Measurements from ENCODE around the gene GCK. TPM values are rescaled to one million over a fixed set of nuclear protein-coding genes. Genes with fewer than 3 reads are reported as not detected.
A peak's percentile ranks its signal among the peaks of the same experiment; 100 is the strongest.

GCK gene
- total RNA-seq, 2 experiments from 2014 or later, result 1.1 to 1.3 TPM

DNA sequence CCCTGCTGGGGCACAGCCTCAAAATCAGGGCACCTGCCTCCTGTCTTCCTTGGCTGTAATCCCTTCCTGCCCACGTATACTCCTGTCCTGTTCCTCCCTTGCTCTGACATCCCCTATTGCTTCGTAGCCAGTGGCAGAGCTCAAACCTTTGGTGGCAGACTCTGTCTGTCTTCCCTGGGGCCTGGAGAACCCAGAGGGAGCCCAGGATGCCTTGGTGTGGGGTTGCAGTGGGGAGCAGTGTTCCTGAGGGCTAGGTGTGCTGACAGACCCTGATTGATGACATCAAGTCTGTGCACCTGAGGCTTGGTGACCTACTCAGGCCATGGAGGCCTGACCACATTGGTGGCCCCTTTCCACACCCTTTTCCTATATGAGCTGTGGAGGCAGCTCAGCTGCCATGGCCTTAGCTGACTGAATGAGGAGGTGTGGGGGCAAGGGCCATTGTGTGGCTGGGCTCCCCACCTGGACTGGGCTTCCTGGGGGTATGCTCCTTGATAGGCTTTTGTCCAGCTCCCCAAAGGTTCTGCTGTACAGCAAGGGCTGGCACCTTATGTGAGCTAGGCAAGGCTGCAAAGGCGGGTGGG is 5.4 kb upstream of the GCK start:
- ChIA-PET CTCF (interaction anchor here (1.2 kb wide), 1 partner anchor 31 kb away, joined by 3 read pairs; no protein-coding TSS in a partner anchor), POLR2A (no interaction called here)
- Mint-ChIP-seq H3K27me3 (peaks cover 9% of the 10 kb centered on the region), H3K9me3 (no peaks in the 10 kb centered on the region), H3K36me3 (no peaks in the 10 kb centered on the region), H3K4me3 (no peak overlapping the region), H3K4me1 (ENCODE audit: low read depth) (peaks cover 6% of the 10 kb centered on the region), H3K27ac (no peak overlapping the region)
- intact Hi-C loops (cut with micrococcal nuclease), result no loop called here
- DNase-seq, result no peak

DNA sequence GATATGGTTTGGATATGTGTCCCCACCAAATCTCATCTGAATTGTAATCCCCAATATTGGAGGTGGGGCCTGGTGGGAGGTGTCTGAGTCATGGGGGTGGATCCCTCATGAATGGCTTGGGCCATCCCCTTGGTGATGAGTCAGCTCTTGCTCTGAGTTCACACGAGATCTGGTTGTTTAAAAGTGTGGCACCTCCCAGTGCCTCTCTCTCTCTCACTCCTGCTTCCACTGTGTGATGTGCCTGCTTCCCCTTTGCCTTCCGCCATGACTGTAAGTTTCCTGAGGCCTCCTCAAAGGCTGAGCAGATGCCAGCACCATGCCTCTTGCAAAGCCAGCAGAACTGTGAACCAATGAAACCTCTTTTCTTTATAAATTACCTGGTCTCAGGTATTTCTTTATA is 4.8 kb upstream of the GCK start:
- Mint-ChIP-seq H3K27me3 (peaks cover 9% of the 10 kb centered on the region), H3K4me1 (ENCODE audit: low read depth) (peaks cover 6% of the 10 kb centered on the region), H3K9me3 (no peaks in the 10 kb centered on the region), H3K36me3 (no peaks in the 10 kb centered on the region), H3K4me3 (no peak overlapping the region), H3K27ac (no peak overlapping the region)
- POLR2A ChIA-PET, result interaction anchor here (0.6 kb wide), 1 partner anchor 113 kb away, joined by 3 read pairs; no protein-coding TSS in a partner anchor
- CTCF ChIA-PET, result interaction anchor here (1.2 kb wide), 1 partner anchor 31 kb away, joined by 3 read pairs; no protein-coding TSS in a partner anchor
- intact Hi-C loops (cut with micrococcal nuclease), result no loop called here
- DNase-seq, result peak; percentile 68

DNA sequence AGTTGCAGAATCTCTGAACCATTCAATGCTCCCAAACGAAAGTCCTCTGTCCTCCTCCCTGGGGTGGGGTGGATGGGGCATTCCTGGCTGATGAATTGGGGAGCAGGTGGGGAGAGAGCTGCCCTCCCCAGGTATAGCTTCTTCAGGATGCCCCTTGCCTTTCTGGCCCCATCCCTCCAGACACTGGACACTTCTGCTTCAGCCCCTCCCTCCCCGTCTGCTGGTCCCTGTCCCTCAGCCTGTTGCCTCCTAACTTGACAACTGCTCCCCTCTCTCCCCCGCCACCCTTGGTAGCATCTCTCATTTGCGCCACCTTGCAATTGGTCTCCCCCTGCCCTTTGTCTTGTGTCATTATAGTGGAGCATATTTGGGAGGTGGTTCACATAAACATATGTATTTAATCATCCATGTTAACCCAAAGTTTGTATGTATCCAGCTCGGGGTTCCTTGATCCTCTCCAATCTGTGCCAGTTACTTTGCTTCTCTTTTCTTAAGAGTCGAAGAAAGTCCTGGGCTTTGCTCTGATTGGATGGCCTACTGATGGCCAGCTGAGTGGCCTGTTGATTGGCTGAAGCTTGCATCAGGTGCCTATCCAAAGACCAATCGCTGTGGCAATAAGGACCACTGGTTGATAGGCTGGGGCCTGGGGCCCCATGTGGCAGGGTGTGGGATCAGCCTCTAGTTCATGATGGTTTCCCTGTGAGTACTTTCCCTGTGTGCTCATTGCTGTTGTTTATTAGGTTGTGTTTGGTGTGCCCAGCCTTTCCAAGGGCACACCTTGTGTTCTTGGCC is 4.0 kb upstream of the GCK start:
- H3K27ac Mint-ChIP-seq, result no peak overlapping the region
- intact Hi-C loops (cut with micrococcal nuclease), result no loop called here
- DNase-seq, result no peak
- no peak overlapping the region for H3K4me3 Mint-ChIP-seq
- peaks cover 9% of the 10 kb centered on the region for H3K27me3 Mint-ChIP-seq
- POLR2A ChIA-PET, result interaction anchor here (0.6 kb wide), 1 partner anchor 112 kb away, joined by 3 read pairs; no protein-coding TSS in a partner anchor
- peaks cover 6% of the 10 kb centered on the region for H3K4me1 Mint-ChIP-seq (ENCODE audit: low read depth)
- no peaks in the 10 kb centered on the region for H3K9me3 Mint-ChIP-seq
- H3K36me3 Mint-ChIP-seq, result no peaks in the 10 kb centered on the region
- CTCF ChIA-PET, result no interaction called here

DNA sequence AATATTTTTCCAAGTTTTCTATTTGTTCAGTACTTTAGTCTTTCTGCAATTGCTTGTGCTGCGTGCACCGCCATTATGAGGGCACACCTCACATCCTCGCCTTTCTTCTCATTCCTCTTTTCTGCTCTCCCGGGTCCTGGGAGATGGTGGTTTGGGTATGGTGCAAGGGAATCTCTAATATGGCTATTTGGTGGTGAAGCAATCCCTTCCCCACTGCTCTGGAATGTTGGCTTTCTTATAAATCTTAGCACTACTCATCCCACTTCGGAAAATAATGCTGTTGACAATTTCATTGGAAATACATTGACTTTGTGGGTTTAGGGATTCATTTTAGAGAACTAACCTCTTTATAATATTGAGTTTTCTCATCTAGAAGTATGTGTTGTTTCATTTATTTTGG is 1.9 kb upstream of the GCK start:
- H3K4me3 Mint-ChIP-seq, result no peak overlapping the region
- CTCF ChIA-PET, result no interaction called here
- no peaks in the 10 kb centered on the region for H3K9me3 Mint-ChIP-seq
- H3K4me1 Mint-ChIP-seq (ENCODE audit: low read depth), result peaks cover 6% of the 10 kb centered on the region
- no peaks in the 10 kb centered on the region for H3K36me3 Mint-ChIP-seq
- no peaks in the 10 kb centered on the region for H3K27me3 Mint-ChIP-seq
- POLR2A ChIA-PET, result no interaction called here
- intact Hi-C loops (cut with micrococcal nuclease), result no loop called here
- DNase-seq, result no peak
- H3K27ac Mint-ChIP-seq, result no peak overlapping the region

DNA sequence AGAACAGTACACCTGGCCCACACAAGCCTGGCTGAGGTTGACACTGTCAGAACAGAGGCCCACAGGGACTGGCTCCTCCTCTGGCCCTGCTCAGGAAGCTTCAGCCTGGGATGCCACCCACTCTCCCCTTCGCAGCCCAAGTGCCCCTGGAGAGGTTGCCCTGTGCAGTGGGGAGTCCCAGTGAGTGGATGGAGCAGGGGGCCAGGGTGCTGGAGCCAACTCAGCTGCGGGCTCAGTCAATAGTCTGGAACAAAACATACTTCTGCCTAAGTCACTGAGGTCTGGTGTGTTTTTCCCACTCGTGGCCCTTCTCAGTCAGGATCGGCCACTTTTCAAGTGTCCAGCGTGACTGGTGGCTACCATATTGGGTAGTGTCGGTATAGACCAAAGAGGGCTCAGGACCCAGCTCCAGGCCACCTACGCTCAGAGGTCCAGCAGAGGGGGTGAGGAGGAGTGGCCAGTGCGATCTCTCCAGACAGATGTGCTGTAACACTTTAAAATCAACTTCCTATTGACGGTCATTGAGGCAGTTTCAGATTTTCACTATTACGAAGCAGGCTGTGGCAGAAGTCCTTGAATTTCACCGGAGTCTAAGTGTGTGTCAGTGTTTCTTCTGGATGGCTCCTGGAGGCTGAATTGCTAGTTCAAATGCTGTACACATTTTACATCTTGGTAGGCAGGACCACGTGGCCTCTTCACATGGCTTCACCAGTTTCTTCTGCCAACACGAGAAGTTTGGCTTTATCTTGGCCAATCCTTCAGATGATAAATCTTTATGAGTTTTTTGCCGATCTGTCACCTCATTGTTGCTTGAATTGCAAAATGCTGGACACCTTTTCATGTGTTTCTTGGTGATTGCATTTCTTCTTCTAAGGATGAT is 994 bp upstream of the GCK start:
- Mint-ChIP-seq H3K9me3 (no peaks in the 10 kb centered on the region), H3K4me1 (ENCODE audit: low read depth) (peaks cover 6% of the 10 kb centered on the region), H3K27me3 (no peaks in the 10 kb centered on the region), H3K27ac (no peak overlapping the region), H3K36me3 (no peaks in the 10 kb centered on the region), H3K4me3 (no peak overlapping the region)
- ChIA-PET POLR2A (no interaction called here), CTCF (no interaction called here)
- intact Hi-C loops (cut with micrococcal nuclease), result no loop called here
- DNase-seq, result no peak

DNA sequence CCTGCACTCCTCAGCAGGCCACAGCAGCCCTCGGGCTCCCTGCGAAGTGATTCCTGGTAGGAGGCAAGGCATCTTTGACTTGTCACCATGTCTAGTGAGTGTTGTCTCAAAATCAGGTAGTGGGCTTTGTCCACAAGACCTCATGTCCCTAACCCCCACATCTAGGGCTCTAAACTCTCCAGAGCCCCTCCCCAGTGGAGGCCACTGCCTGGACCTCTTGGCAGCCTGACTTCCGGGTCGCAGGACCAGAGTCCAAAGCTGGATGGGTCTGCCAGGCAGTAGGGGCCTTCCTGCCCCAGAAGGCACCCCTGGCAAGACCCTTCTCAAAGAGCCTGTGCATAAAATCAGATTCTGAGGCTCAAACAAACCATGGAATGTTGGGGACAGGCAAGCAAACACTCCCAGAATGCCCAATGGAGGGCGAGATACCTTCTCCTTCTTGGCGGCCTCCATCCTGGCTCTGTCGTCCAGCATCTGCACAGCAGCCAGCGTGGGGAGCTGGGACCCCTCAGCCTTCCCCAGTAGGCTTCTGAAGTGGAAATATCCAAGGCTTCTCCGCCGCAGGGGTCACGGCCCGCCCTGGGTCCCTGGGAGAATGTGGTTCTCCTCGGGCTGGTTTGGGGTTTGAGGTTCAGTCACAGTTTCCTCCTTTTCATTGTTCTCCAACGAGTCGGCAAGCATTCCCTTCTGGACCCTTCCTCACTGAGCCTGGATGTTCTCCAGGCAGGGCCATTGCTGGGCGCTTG is 586 bp downstream of the GCK start:
- Mint-ChIP-seq H3K9me3 (no peaks in the 10 kb centered on the region), H3K36me3 (no peaks in the 10 kb centered on the region), H3K4me3 (no peak overlapping the region), H3K27ac (no peak overlapping the region), H3K4me1 (ENCODE audit: low read depth) (no peaks in the 10 kb centered on the region), H3K27me3 (no peaks in the 10 kb centered on the region)
- POLR2A ChIA-PET, result no interaction called here
- intact Hi-C loops (cut with micrococcal nuclease), result no loop called here
- no peak for DNase-seq
- CTCF ChIA-PET, result no interaction called here

DNA sequence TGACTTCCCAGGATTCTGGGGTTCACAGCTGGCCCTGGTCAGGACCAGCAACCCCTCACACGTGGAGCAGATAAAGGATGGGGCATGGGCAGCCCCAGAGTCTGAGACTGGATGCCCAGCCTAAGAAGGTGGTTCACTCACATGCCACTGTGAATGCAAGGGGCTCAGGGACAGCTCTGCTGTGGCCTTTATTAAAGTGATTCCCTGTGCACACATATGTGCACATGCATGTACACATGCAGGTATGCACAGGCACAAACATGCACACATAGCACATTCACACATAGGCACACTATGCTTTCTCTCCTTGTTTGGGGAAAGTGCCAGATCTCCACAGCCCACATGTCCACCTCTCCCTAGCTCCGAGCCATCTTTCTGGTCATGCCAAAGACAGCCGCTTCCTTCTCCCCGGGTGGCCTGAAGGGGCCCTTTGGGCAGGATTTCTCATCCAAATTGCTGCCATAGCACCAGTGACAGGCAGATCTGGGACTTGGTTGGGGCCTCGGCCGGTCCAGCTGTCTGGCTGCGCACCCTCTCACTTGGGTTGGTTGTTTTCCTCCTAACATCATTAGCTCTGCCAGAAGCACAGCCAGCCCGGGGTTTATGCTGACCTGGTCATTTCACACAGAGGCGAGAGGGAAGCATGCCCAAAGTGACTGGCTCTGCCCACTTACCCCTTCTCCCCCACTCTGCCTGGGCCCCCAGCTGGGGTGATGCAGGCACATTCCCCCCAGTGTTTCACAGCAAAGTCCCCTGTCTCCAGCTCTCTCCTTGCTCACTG is 1.4 kb downstream of the GCK start:
- ChIA-PET POLR2A (no interaction called here), CTCF (no interaction called here)
- peaks cover 4% of the 10 kb centered on the region for H3K9me3 Mint-ChIP-seq
- DNase-seq, result no peak
- H3K36me3 Mint-ChIP-seq, result no peaks in the 10 kb centered on the region
- no peak overlapping the region for H3K4me3 Mint-ChIP-seq
- intact Hi-C loops (cut with micrococcal nuclease), result no loop called here
- no peaks in the 10 kb centered on the region for H3K4me1 Mint-ChIP-seq (ENCODE audit: low read depth)
- H3K27ac Mint-ChIP-seq, result no peak overlapping the region
- H3K27me3 Mint-ChIP-seq, result no peaks in the 10 kb centered on the region

DNA sequence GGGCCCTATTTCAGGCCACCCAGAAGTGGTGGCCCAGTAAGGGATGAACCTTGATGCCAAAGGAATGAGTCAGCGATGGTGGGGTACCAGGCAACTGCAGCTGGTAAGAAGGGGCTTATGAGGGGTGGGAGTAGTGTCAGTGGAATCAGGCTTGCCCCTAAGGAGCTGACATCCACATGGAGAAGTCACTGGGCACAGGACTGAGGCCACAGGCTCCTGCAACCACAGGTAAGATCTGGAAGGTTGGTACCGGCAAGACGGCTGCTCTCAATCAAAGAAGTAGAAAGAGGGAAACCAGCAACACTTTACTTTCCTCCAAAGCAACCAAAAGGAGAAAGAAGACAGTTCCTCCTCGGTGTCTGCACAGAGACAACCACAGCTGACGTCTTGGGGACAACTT is 2.5 kb downstream of the GCK start:
- DNase-seq, result no peak
- CTCF ChIA-PET, result interaction anchor here (0.6 kb wide), 1 partner anchor 908 kb away, joined by 3 read pairs; no protein-coding TSS in a partner anchor
- intact Hi-C loops (cut with micrococcal nuclease), result no loop called here
- Mint-ChIP-seq H3K4me3 (no peak overlapping the region), H3K4me1 (ENCODE audit: low read depth) (no peaks in the 10 kb centered on the region), H3K36me3 (no peaks in the 10 kb centered on the region), H3K27ac (no peak overlapping the region), H3K27me3 (peaks cover 5% of the 10 kb centered on the region), H3K9me3 (peaks cover 7% of the 10 kb centered on the region)
- POLR2A ChIA-PET, result no interaction called here

DNA sequence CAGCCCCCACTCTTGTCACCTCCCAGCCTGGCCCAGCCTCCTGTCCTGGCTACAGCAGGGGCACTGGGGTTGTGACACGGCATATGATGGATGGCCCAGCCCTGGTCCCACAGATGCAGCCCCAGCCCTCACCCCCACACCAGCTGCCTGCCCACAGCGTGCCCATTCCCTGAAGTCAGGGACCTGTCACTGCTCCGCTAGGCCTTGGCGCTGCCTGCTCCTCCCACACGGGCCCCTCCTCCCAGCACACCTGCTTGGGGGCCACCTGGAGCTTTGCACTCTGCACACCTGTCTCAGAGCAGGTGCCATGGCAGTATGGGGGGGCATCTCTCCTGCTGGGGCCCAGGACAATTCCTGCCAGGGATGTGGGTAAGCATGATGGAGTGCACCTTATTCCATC is 3.5 kb downstream of the GCK start:
- intact Hi-C loops (cut with micrococcal nuclease), result no loop called here
- DNase-seq, result no peak
- ChIA-PET CTCF (no interaction called here), POLR2A (no interaction called here)
- Mint-ChIP-seq H3K36me3 (no peaks in the 10 kb centered on the region), H3K27me3 (peaks cover 5% of the 10 kb centered on the region), H3K4me1 (ENCODE audit: low read depth) (no peaks in the 10 kb centered on the region), H3K9me3 (peaks cover 7% of the 10 kb centered on the region), H3K4me3 (no peak overlapping the region), H3K27ac (no peak overlapping the region)

DNA sequence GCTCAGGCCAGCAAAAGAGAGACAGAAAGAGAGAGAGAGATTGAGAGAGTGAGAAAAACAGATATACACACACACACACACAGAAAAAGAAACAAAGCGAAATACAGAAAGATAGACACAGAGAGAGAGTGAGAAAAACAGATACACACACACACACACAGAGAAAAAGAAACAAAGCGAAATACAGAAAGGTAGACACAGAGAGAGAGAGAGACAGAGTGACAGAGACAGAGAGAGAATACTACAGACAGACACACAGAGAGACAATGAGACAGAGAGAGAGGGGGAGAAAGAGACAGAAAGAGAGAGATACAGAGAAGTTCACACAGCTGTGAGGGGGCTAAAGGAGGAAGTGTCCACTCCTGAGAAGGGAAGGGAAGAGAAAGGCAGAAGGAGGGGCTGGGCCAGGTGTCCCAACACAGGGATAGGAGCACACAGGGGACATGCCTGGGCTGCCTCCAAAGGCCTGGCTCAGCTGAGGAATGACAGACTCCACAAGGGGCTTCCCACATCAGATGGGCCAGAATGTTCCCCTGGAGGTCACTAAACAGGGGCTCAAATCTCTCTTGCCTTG is 4.3 kb downstream of the GCK start:
- H3K27me3 Mint-ChIP-seq, result peaks cover 5% of the 10 kb centered on the region
- H3K4me1 Mint-ChIP-seq (ENCODE audit: low read depth), result no peaks in the 10 kb centered on the region
- ChIA-PET CTCF (no interaction called here), POLR2A (no interaction called here)
- intact Hi-C loops (cut with micrococcal nuclease), result no loop called here
- DNase-seq, result no peak
- H3K27ac Mint-ChIP-seq, result no peak overlapping the region
- H3K4me3 Mint-ChIP-seq, result no peak overlapping the region
- peaks cover 7% of the 10 kb centered on the region for H3K9me3 Mint-ChIP-seq
- H3K36me3 Mint-ChIP-seq, result no peaks in the 10 kb centered on the region

DNA sequence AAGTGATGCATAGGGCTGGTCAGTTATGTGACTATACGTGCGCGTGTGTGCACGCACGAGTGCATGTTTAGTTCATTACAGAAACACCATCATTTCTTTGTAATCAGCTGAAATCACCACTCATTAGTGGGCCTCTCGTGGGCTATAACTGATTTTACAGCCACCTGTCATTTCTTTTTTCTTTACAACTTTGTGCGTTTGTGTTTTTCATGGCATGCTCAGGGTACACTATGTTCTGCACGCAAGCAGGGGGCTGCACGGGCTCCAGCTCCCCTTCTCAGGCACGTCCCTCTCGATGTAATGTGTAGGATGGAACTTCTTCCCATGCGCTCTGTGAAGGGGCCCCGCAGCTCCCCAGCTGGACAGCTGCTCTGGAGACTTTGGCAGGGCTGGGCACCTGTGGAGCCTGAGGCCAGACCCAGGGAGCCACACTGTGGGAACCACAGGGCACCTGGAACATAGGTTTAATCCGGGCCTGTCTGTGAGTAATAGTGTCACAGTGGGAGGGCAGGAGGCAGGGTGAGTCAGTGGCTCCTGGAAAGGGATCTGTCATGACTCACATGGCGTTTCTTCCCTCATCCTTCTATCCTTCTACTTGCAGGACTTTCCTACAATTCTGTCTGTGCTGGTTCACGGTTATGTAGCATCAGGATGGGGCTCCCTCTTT is 4.9 kb downstream of the GCK start:
- H3K27ac Mint-ChIP-seq, result no peak overlapping the region
- intact Hi-C loops (cut with micrococcal nuclease), result no loop called here
- H3K4me3 Mint-ChIP-seq, result no peak overlapping the region
- DNase-seq, result no peak
- no peaks in the 10 kb centered on the region for H3K36me3 Mint-ChIP-seq
- no peaks in the 10 kb centered on the region for H3K4me1 Mint-ChIP-seq (ENCODE audit: low read depth)
- peaks cover 7% of the 10 kb centered on the region for H3K9me3 Mint-ChIP-seq
- CTCF ChIA-PET, result no interaction called here
- POLR2A ChIA-PET, result no interaction called here
- H3K27me3 Mint-ChIP-seq, result peaks cover 5% of the 10 kb centered on the region

Measured in activated CD4-positive, alpha-beta memory T cell treated with anti-CD3 and anti-CD28 coated beads for 36 hours (primary cell).